ENCODE measurements around the gene LRRC8E.

- TF ChIP-seq CTCF (IDR thresholded peaks at IDR 0.05) = no peak
- no peak for TF ChIP-seq EP300 (IDR thresholded peaks at IDR 0.05)
- no peak for TF ChIP-seq POLR2A (IDR thresholded peaks at IDR 0.05)
Observed at GRCh38 chr19:7924241-7924640, 35.9 kb downstream of the LRRC8E start.

All from gastroesophageal sphincter (tissue), 3 donors.